CD4-positive, alpha-beta memory T cell (primary cell): ENCODE results near the gene KLK4. TPM values are rescaled to one million over a fixed set of nuclear protein-coding genes. Genes with fewer than 3 reads are reported as not detected.
A peak's percentile ranks its signal among the peaks of the same experiment; 100 is the strongest.

ENCODE experiments used
- CTCF ChIA-PET: fragments of 350-600 bp; sonication (Branson Sonifier 250); formaldehyde crosslinking; loops from one replicate; lab custom pipeline; 2021; ENCODE audit warnings: inconsistent platforms; ENCODE audit not compliant: partially characterized antibody; lab: Charles Lee
- POLR2A ChIA-PET: fragments of 350-600 bp; sonication (Branson Sonifier 250); formaldehyde crosslinking; loops from one replicate; lab custom pipeline; 2021; ENCODE audit not compliant: partially characterized antibody; lab: Charles Lee
- DNase-seq, 5 donors: peaks; one replicate each; pipeline versions ENCODE4 v3.0.0 to v3.0.0-alpha.2; 2020 to 2022; ENCODE audit warnings: mixed read lengths in 1 of 5
- H3K27ac ChIP-seq: one replicate; pipeline ENCODE4 v1.7.0; 2013; ENCODE audit warnings: low read depth, low read length
- H3K27me3 ChIP-seq: 2 replicates; pipeline ENCODE4 v1.7.0; 2013; ENCODE audit warnings: mild to moderate bottlenecking, low read length, moderate library complexity; ENCODE audit not compliant: insufficient read depth
- H3K36me3 ChIP-seq: 2 replicates; pipeline ENCODE4 v1.7.0; 2013; ENCODE audit warnings: mild to moderate bottlenecking, low read length, moderate library complexity; ENCODE audit not compliant: insufficient read depth
- H3K4me1 ChIP-seq: 2 replicates; pipeline ENCODE4 v1.7.0; 2013; ENCODE audit warnings: mild to moderate bottlenecking, low read length, moderate library complexity; ENCODE audit not compliant: insufficient read depth
- H3K4me3 ChIP-seq, 2 donors: one replicate each; pipeline ENCODE4 v1.7.0; 2013; ENCODE audit warnings: low read length in 2 of 2, mild to moderate bottlenecking in 1 of 2
- H3K9me3 ChIP-seq, 2 donors: one replicate each; pipeline ENCODE4 v1.7.0; 2013; ENCODE audit warnings: low read length in 2 of 2, control low read depth in 1 of 2; ENCODE audit not compliant: control insufficient read depth in 1 of 2
- H3K27ac Mint-ChIP-seq, 7 donors: one replicate each; pipeline ENCODE4 v1.8.0; 2020 to 2021; ENCODE audit warnings: mixed read lengths in 7 of 7, mild to moderate bottlenecking in 6 of 7, inconsistent platforms in 3 of 7, moderate library complexity in 3 of 7
- H3K27me3 Mint-ChIP-seq, 2 donors: one replicate each; pipeline ENCODE4 v1.8.0; 2020 to 2021; ENCODE audit warnings: mixed read lengths in 2 of 2
- H3K36me3 Mint-ChIP-seq, 2 donors: one replicate each; pipeline ENCODE4 v1.8.0; 2020 to 2021; ENCODE audit warnings: mixed read lengths in 2 of 2, inconsistent platforms in 1 of 2, mild to moderate bottlenecking in 1 of 2
- H3K4me1 Mint-ChIP-seq, 4 donors: one replicate each; pipeline ENCODE4 v1.8.0; 2020 to 2021; ENCODE audit warnings: mixed read lengths in 4 of 4, mild to moderate bottlenecking in 1 of 4
- H3K4me3 Mint-ChIP-seq, 8 donors: one replicate each; pipeline ENCODE4 v1.8.0; 2020 to 2021; ENCODE audit warnings: mixed read lengths in 8 of 8, mild to moderate bottlenecking in 7 of 8, moderate library complexity in 6 of 8, inconsistent platforms in 3 of 8
- H3K9me3 Mint-ChIP-seq, 8 donors: one replicate each; pipeline ENCODE4 v1.8.0; 2020 to 2021; ENCODE audit warnings: mixed read lengths in 8 of 8, mild to moderate bottlenecking in 5 of 8, inconsistent platforms in 3 of 8, moderate library complexity in 1 of 8
- intact Hi-C: fragments of 100-400 bp; cut with micrococcal nuclease; formaldehyde crosslinking; loops from one replicate; pipeline ENCODE4 v1.15.1; 2023
- polyA plus RNA-seq, 2 donors: library from polyadenylated mRNA; unstranded; fragments of 300-500 nt; fragmentation: Illumina TruSeq; gene quantifications; one replicate each; pipeline ENCODE4 v1.2.3, GENCODE V29; 2021
- total RNA-seq, 2 experiments: library from RNA; stranded (reverse); gene quantifications; one replicate each; pipeline ENCODE4 v1.2.3, GENCODE V29; 2021

The KLK4 gene
- total and polyA plus RNA-seq, 4 experiments from 2014 or later: not detected

GRCh38 chr19:50870417-50871089, 40.6 kb downstream of the KLK4 start:
- Histone ChIP-seq H3K4me3 (no peak overlapping the region), H3K4me1 (no peaks in the 10 kb centered on the region), H3K36me3 (no peaks in the 10 kb centered on the region), H3K27me3 (no peaks in the 10 kb centered on the region), H3K27ac (no peak overlapping the region), H3K9me3 (no peaks in the 10 kb centered on the region)
- POLR2A ChIA-PET: no interaction called here
- H3K27ac Mint-ChIP-seq: no peak overlapping the region
- H3K36me3 Mint-ChIP-seq: no peaks in the 10 kb centered on the region
- H3K27me3 Mint-ChIP-seq: peaks cover 22 to 25% of the 10 kb centered on the region in 2 donors
- no peaks in the 10 kb centered on the region for H3K4me1 Mint-ChIP-seq
- peaks cover 0 to 2% (median 0%) of the 10 kb centered on the region in 8 donors for H3K9me3 Mint-ChIP-seq
- no peak overlapping the region for H3K4me3 Mint-ChIP-seq
- intact Hi-C loops: no loop called here
- DNase-seq: no peak
- CTCF ChIA-PET: no interaction called here

GRCh38 chr19:50869479-50869878, 41.7 kb downstream of the KLK4 start:
- DNase-seq: no peak
- intact Hi-C loops: no loop called here
- Mint-ChIP-seq H3K27ac (peak overlapping the region in 1 of 7 donors; percentile 43), H3K4me3 (no peak overlapping the region), H3K36me3 (no peaks in the 10 kb centered on the region), H3K27me3 (peaks cover 22 to 29% of the 10 kb centered on the region in 2 donors), H3K9me3 (peaks cover 0 to 2% (median 0%) of the 10 kb centered on the region in 8 donors), H3K4me1 (no peaks in the 10 kb centered on the region)
- Histone ChIP-seq H3K4me1 (no peaks in the 10 kb centered on the region), H3K4me3 (no peak overlapping the region), H3K9me3 (no peaks in the 10 kb centered on the region), H3K36me3 (no peaks in the 10 kb centered on the region), H3K27ac (no peak overlapping the region), H3K27me3 (no peaks in the 10 kb centered on the region)
- CTCF ChIA-PET: no interaction called here
- POLR2A ChIA-PET: no interaction called here

- no peak overlapping the region for H3K4me3 ChIP-seq
- no peaks in the 10 kb centered on the region for H3K4me1 ChIP-seq
- no peak overlapping the region for H3K4me3 Mint-ChIP-seq
- no peak for DNase-seq
- no peaks in the 10 kb centered on the region for H3K36me3 ChIP-seq
- H3K9me3 Mint-ChIP-seq: peaks cover 0 to 20% (median 8%) of the 10 kb centered on the region in 8 donors
- CTCF ChIA-PET: no interaction called here
- H3K36me3 Mint-ChIP-seq: no peaks in the 10 kb centered on the region
- no peaks in the 10 kb centered on the region for H3K4me1 Mint-ChIP-seq
- POLR2A ChIA-PET: no interaction called here
- no peaks in the 10 kb centered on the region for H3K9me3 ChIP-seq
- peaks cover 20 to 26% of the 10 kb centered on the region in 2 donors for H3K27me3 Mint-ChIP-seq
- H3K27ac ChIP-seq: no peak overlapping the region
- no peak overlapping the region for H3K27ac Mint-ChIP-seq
- intact Hi-C loops: no loop called here
- peaks cover 6% of the 10 kb centered on the region for H3K27me3 ChIP-seq
Measured at GRCh38 chr19:50861496-50862286, 49.5 kb downstream of the KLK4 start.

DNA sequence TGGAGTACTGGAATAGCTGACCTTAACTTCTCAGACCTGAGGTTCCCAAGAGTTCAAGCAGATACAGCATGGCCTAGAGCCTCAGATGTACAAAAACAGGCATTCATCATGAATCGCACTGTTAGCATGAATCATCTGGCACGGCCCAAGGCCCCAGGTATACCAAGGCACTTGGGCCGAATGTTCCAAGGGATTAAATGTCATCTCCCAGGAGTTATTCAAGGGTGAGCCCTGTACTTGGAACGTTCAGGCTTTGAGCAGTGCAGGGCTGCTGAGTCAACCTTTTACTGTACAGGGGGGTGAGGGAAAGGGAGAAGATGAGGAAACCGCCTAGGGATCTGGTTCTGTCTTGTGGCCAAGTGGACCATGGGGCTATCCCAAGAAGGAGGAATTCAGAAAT, 50.2 kb downstream of the KLK4 start:
- Mint-ChIP-seq H3K4me1 (no peaks in the 10 kb centered on the region), H3K27ac (no peak overlapping the region), H3K27me3 (peaks cover 24 to 27% of the 10 kb centered on the region in 2 donors), H3K9me3 (peaks cover 0 to 20% (median 8%) of the 10 kb centered on the region in 8 donors), H3K36me3 (no peaks in the 10 kb centered on the region), H3K4me3 (no peak overlapping the region)
- CTCF ChIA-PET: no interaction called here
- DNase-seq: no peak
- intact Hi-C loops: no loop called here
- POLR2A ChIA-PET: no interaction called here
- Histone ChIP-seq H3K27me3 (peaks cover 6% of the 10 kb centered on the region), H3K4me1 (no peaks in the 10 kb centered on the region), H3K4me3 (no peak overlapping the region), H3K9me3 (no peaks in the 10 kb centered on the region), H3K27ac (no peak overlapping the region), H3K36me3 (no peaks in the 10 kb centered on the region)

DNA sequence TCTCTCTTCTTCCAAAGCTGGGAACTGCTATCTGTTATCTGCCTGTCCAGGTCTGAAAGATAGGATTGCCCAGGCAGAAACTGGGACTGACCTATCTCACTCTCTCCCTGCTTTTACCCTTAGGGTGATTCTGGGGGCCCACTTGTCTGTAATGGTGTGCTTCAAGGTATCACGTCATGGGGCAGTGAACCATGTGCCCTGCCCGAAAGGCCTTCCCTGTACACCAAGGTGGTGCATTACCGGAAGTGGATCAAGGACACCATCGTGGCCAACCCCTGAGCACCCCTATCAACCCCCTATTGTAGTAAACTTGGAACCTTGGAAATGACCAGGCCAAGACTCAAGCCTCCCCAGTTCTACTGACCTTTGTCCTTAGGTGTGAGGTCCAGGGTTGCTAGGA, 51.3 kb downstream of the KLK4 start:
- DNase-seq: no peak
- H3K36me3 Mint-ChIP-seq: no peaks in the 10 kb centered on the region
- Histone ChIP-seq H3K4me1 (no peaks in the 10 kb centered on the region), H3K36me3 (no peaks in the 10 kb centered on the region), H3K27ac (no peak overlapping the region), H3K27me3 (peaks cover 6% of the 10 kb centered on the region), H3K4me3 (no peak overlapping the region), H3K9me3 (no peaks in the 10 kb centered on the region)
- ChIA-PET POLR2A (no interaction called here), CTCF (no interaction called here)
- intact Hi-C loops: no loop called here
- peaks cover 0 to 20% (median 8%) of the 10 kb centered on the region in 8 donors for H3K9me3 Mint-ChIP-seq
- peaks cover 33 to 35% of the 10 kb centered on the region in 2 donors for H3K27me3 Mint-ChIP-seq
- H3K27ac Mint-ChIP-seq: peak overlapping the region in 1 of 7 donors; percentile 11
- H3K4me3 Mint-ChIP-seq: no peak overlapping the region
- no peaks in the 10 kb centered on the region for H3K4me1 Mint-ChIP-seq

DNA sequence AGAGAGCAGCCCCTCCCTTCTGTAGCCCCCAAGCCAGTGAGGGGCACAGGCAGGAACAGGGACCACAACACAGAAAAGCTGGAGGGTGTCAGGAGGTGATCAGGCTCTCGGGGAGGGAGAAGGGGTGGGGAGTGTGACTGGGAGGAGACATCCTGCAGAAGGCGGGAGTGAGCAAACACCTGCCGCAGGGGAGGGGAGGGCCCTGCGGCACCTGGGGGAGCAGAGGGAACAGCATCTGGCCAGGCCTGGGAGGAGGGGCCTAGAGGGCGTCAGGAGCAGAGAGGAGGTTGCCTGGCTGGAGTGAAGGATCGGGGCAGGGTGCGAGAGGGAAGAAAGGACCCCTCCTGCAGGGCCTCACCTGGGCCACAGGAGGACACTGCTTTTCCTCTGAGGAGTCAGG, 52.3 kb downstream of the KLK4 start:
- peaks cover 37 to 40% of the 10 kb centered on the region in 2 donors for H3K27me3 Mint-ChIP-seq

DNA sequence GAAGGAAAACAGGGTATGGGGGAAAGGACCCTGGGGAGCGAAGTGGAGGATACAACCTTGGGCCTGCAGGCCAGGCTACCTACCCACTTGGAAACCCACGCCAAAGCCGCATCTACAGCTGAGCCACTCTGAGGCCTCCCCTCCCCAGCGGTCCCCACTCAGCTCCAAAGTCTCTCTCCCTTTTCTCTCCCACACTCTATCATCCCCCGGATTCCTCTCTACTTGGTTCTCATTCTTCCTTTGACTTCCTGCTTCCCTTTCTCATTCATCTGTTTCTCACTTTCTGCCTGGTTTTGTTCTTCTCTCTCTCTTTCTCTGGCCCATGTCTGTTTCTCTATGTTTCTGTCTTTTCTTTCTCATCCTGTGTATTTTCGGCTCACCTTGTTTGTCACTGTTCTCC, 53.8 kb downstream of the KLK4 start:
- Histone ChIP-seq H3K36me3 (no peaks in the 10 kb centered on the region), H3K4me1 (no peaks in the 10 kb centered on the region), H3K4me3 (no peak overlapping the region), H3K27me3 (peaks cover 6% of the 10 kb centered on the region), H3K9me3 (no peaks in the 10 kb centered on the region), H3K27ac (no peak overlapping the region)
- POLR2A ChIA-PET: no interaction called here
- CTCF ChIA-PET: no interaction called here
- H3K4me1 Mint-ChIP-seq: no peaks in the 10 kb centered on the region
- intact Hi-C loops: no loop called here
- peaks cover 0 to 20% (median 8%) of the 10 kb centered on the region in 8 donors for H3K9me3 Mint-ChIP-seq
- peaks cover 37 to 40% of the 10 kb centered on the region in 2 donors for H3K27me3 Mint-ChIP-seq
- no peaks in the 10 kb centered on the region for H3K36me3 Mint-ChIP-seq
- no peak for DNase-seq
- no peak overlapping the region for H3K4me3 Mint-ChIP-seq
- H3K27ac Mint-ChIP-seq: no peak overlapping the region

More for the DNA sequence above, 52.3 kb downstream of the KLK4 start:
- POLR2A ChIA-PET: no interaction called here
- no peak overlapping the region for H3K27ac Mint-ChIP-seq
- no peak for DNase-seq
- H3K4me3 Mint-ChIP-seq: no peak overlapping the region
- intact Hi-C loops: no loop called here
- no peaks in the 10 kb centered on the region for H3K4me1 ChIP-seq
- CTCF ChIA-PET: no interaction called here
- H3K9me3 Mint-ChIP-seq: peaks cover 0 to 20% (median 8%) of the 10 kb centered on the region in 8 donors
- no peak overlapping the region for H3K27ac ChIP-seq
- no peaks in the 10 kb centered on the region for H3K4me1 Mint-ChIP-seq
- H3K27me3 ChIP-seq: peaks cover 6% of the 10 kb centered on the region
- H3K4me3 ChIP-seq: no peak overlapping the region
- H3K36me3 ChIP-seq: no peaks in the 10 kb centered on the region
- no peaks in the 10 kb centered on the region for H3K9me3 ChIP-seq
- no peaks in the 10 kb centered on the region for H3K36me3 Mint-ChIP-seq
